HG02970 (cell line): ENCODE data around the gene CDH23.

Experiments used
- ATAC-seq: cut with Tn5 transposase; IDR thresholded peaks from one replicate; pipeline ENCODE4 v1.9.1; 2021; ENCODE audit warnings: mild to moderate bottlenecking, moderate library complexity, moderate number of reproducible peaks; ENCODE audit not compliant: unreplicated experiment, low FRiP score

Gene CDH23

GRCh38 chr10:71368643-71369042 is 28.1 kb upstream of the CDH23 start:
- ATAC-seq = no peak

- ATAC-seq = no peak
These were observed 27.1 kb upstream of the CDH23 start for GRCh38 chr10:71369602-71370001.

- ATAC-seq = no peak
These were observed 26.7 kb upstream of the CDH23 start for GRCh38 chr10:71370031-71370430.

- ATAC-seq = no peak
These were observed 25.0 kb upstream of the CDH23 start for GRCh38 chr10:71371750-71372166.

GRCh38 chr10:71372882-71373495 is 23.7 kb upstream of the CDH23 start:
- ATAC-seq = no peak

GRCh38 chr10:71374481-71375233 is 22.1 kb upstream of the CDH23 start:
- no peak for ATAC-seq

- ATAC-seq = no peak
These were observed 20.8 kb upstream of the CDH23 start for GRCh38 chr10:71375952-71376351.

- ATAC-seq = no peak
These were observed 18.2 kb upstream of the CDH23 start for GRCh38 chr10:71378336-71379117.

GRCh38 chr10:71379118-71379766 is 17.5 kb upstream of the CDH23 start:
- no peak for ATAC-seq

- ATAC-seq = no peak
These were observed 15.9 kb upstream of the CDH23 start for GRCh38 chr10:71380841-71381240.

GRCh38 chr10:71381611-71382010 is 15.1 kb upstream of the CDH23 start:
- ATAC-seq = no peak

- ATAC-seq = no peak
These were observed 14.7 kb upstream of the CDH23 start for GRCh38 chr10:71382028-71382427.

- no peak for ATAC-seq
These were observed 14.0 kb upstream of the CDH23 start for GRCh38 chr10:71382757-71383156.

GRCh38 chr10:71383972-71384687 is 12.6 kb upstream of the CDH23 start:
- no peak for ATAC-seq

- no peak for ATAC-seq
These were observed 8.5 kb upstream of the CDH23 start for GRCh38 chr10:71388171-71388570.

- ATAC-seq = no peak
These were observed 8.0 kb upstream of the CDH23 start for GRCh38 chr10:71388583-71389310.

GRCh38 chr10:71389768-71390460 is 6.8 kb upstream of the CDH23 start:
- no peak for ATAC-seq

GRCh38 chr10:71390461-71390835 is 6.3 kb upstream of the CDH23 start:
- no peak for ATAC-seq
